Osteocyte (in vitro differentiated cells): Measurements from ENCODE around the gene IPO11. TPM values are rescaled to one million over a fixed set of nuclear protein-coding genes. Genes with fewer than 3 reads are reported as not detected.

Source experiments
- DNase-seq: peaks from one replicate; pipeline ENCODE4 v3.0.0; 2021; ENCODE audit warnings: mixed read lengths; ENCODE audit not compliant: unreplicated experiment; ENCODE audit errors: extremely low spot score
- H3K27ac Mint-ChIP-seq: one replicate; pipeline ENCODE4 v1.8.0; 2021; ENCODE audit warnings: mild to moderate bottlenecking, mixed read lengths; ENCODE audit not compliant: unreplicated experiment
- H3K27me3 Mint-ChIP-seq: one replicate; pipeline ENCODE4 v1.8.0; 2021; ENCODE audit warnings: mixed read lengths; ENCODE audit not compliant: unreplicated experiment
- H3K36me3 Mint-ChIP-seq: one replicate; pipeline ENCODE4 v1.8.0; 2021; ENCODE audit warnings: mixed read lengths; ENCODE audit not compliant: unreplicated experiment
- H3K4me1 Mint-ChIP-seq: one replicate; pipeline ENCODE4 v1.8.0; 2021; ENCODE audit warnings: mixed read lengths; ENCODE audit not compliant: unreplicated experiment
- H3K4me3 Mint-ChIP-seq: one replicate; pipeline ENCODE4 v1.8.0; 2021; ENCODE audit warnings: mild to moderate bottlenecking, moderate library complexity, mixed read lengths; ENCODE audit not compliant: unreplicated experiment
- H3K9me3 Mint-ChIP-seq: one replicate; pipeline ENCODE4 v1.8.0; 2021; ENCODE audit warnings: mixed read lengths; ENCODE audit not compliant: unreplicated experiment
- CTCF ChIP-seq: fragments of 200-600 bp; sonication (generic); IDR thresholded peaks from 2 replicates; pipeline ENCODE4 v1.5.0; 2021; ENCODE audit warnings: antibody characterized with exemption, mild to moderate bottlenecking, moderate library complexity
- total RNA-seq: library from RNA; stranded (reverse); gene quantifications from 2 replicates; pipeline ENCODE4 v1.2.1, GENCODE V29; 2021

Gene IPO11
- total RNA-seq, 1 donor from 2014 or later: 30.6 TPM

GRCh38 chr5:62627121-62627520, 214.6 kb downstream of the IPO11 start:
- DNase-seq: no peak
- no peaks in the 10 kb centered on the region for H3K4me1 Mint-ChIP-seq
- no peak overlapping the region for H3K27ac Mint-ChIP-seq
- H3K9me3 Mint-ChIP-seq: no peaks in the 10 kb centered on the region
- no peaks in the 10 kb centered on the region for H3K27me3 Mint-ChIP-seq
- no peak overlapping the region for H3K4me3 Mint-ChIP-seq
- TF ChIP-seq CTCF: no peak
- peaks cover 5% of the 10 kb centered on the region for H3K36me3 Mint-ChIP-seq

GRCh38 chr5:62627901-62628300, 215.3 kb downstream of the IPO11 start:
- no peaks in the 10 kb centered on the region for H3K4me1 Mint-ChIP-seq
- no peak overlapping the region for H3K4me3 Mint-ChIP-seq
- H3K27me3 Mint-ChIP-seq: no peaks in the 10 kb centered on the region
- no peak for TF ChIP-seq CTCF
- no peaks in the 10 kb centered on the region for H3K9me3 Mint-ChIP-seq
- no peak for DNase-seq
- H3K27ac Mint-ChIP-seq: no peak overlapping the region
- peaks cover 5% of the 10 kb centered on the region for H3K36me3 Mint-ChIP-seq

GRCh38 chr5:62631909-62632580, 219.5 kb downstream of the IPO11 start:
- no peaks in the 10 kb centered on the region for H3K27me3 Mint-ChIP-seq
- H3K36me3 Mint-ChIP-seq: peaks cover 5% of the 10 kb centered on the region
- H3K9me3 Mint-ChIP-seq: no peaks in the 10 kb centered on the region
- no peak overlapping the region for H3K27ac Mint-ChIP-seq
- H3K4me1 Mint-ChIP-seq: no peaks in the 10 kb centered on the region
- DNase-seq: no peak
- TF ChIP-seq CTCF: no peak
- no peak overlapping the region for H3K4me3 Mint-ChIP-seq

GRCh38 chr5:62633243-62633642, 220.7 kb downstream of the IPO11 start:
- Mint-ChIP-seq H3K4me3 (no peak overlapping the region), H3K27me3 (no peaks in the 10 kb centered on the region), H3K36me3 (peaks cover 5% of the 10 kb centered on the region), H3K4me1 (no peaks in the 10 kb centered on the region), H3K27ac (no peak overlapping the region), H3K9me3 (no peaks in the 10 kb centered on the region)
- no peak for TF ChIP-seq CTCF
- DNase-seq: no peak

- Mint-ChIP-seq H3K9me3 (no peaks in the 10 kb centered on the region), H3K36me3 (no peaks in the 10 kb centered on the region), H3K27me3 (no peaks in the 10 kb centered on the region), H3K4me3 (no peak overlapping the region), H3K4me1 (no peaks in the 10 kb centered on the region), H3K27ac (no peak overlapping the region)
- TF ChIP-seq CTCF: no peak
- DNase-seq: no peak
Measured at GRCh38 chr5:62640446-62640845, 227.9 kb downstream of the IPO11 start.
